Measurements from ENCODE around the gene ACVR2B.

DNA sequence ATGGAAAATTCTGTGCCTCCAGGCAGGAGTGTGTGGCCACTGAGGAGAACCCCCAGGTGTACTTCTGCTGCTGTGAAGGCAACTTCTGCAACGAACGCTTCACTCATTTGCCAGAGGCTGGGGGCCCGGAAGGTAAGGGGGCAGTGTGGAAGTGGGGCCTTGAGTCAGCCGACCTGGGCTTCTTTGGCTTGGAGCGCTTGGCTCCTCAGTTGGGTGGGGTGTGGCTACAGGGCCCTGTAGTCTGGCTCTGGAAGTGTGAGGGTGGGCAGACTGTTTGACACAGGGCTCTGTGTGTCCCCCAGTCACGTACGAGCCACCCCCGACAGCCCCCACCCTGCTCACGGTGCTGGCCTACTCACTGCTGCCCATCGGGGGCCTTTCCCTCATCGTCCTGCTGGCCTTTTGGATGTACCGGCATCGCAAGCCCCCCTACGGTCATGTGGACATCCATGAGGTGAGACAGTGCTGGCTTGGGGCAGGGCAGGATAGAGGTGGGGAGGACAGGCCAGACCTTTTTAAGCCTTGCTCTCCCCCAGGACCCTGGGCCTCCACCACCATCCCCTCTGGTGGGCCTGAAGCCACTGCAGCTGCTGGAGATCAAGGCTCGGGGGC, 24.3 kb downstream of the ACVR2B start:
- TF ChIP-seq, protein P1, sequence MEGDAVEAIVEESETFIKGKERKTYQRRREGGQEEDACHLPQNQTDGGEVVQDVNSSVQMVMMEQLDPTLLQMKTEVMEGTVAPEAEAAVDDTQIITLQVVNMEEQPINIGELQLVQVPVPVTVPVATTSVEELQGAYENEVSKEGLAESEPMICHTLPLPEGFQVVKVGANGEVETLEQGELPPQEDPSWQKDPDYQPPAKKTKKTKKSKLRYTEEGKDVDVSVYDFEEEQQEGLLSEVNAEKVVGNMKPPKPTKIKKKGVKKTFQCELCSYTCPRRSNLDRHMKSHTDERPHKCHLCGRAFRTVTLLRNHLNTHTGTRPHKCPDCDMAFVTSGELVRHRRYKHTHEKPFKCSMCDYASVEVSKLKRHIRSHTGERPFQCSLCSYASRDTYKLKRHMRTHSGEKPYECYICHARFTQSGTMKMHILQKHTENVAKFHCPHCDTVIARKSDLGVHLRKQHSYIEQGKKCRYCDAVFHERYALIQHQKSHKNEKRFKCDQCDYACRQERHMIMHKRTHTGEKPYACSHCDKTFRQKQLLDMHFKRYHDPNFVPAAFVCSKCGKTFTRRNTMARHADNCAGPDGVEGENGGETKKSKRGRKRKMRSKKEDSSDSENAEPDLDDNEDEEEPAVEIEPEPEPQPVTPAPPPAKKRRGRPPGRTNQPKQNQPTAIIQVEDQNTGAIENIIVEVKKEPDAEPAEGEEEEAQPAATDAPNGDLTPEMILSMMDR (IDR thresholded peaks at IDR 0.05) = no peak
- no peak for TF ChIP-seq ZFX (IDR thresholded peaks at IDR 0.05; ENCODE audit: borderline replicate concordance)

Data from 22Rv1 (cell line).